ENCODE results near the gene NHSL2. TPM values are rescaled to one million over a fixed set of nuclear protein-coding genes. Genes with fewer than 3 reads are reported as not detected.
A peak's percentile ranks its signal among the peaks of the same experiment; 100 is the strongest.

Gene NHSL2
- total RNA-seq, 4 donors from 2014 or later, result 10.4 to 35.8 (median 13.9) TPM

DNA sequence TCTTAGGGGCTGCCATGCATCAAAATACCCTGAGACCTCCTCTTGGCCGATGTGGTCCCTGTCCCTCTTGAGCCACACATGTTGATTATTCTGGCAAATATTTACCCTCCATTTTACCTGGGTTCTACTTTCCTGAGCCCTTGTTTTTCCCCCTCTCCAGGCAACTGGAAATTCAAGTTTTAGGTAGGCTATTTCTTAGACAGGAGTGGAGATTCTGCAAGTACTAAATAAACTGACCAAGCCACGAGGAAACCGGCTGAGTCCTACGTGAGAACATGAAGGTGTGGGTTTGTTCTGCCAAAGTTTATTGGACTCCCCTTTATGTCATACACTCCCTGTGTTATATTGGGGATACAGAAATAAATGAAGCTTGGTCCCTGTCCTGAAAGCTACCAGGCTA lies 133.0 kb downstream of the NHSL2 start:
- TF ChIP-seq, protein P1, sequence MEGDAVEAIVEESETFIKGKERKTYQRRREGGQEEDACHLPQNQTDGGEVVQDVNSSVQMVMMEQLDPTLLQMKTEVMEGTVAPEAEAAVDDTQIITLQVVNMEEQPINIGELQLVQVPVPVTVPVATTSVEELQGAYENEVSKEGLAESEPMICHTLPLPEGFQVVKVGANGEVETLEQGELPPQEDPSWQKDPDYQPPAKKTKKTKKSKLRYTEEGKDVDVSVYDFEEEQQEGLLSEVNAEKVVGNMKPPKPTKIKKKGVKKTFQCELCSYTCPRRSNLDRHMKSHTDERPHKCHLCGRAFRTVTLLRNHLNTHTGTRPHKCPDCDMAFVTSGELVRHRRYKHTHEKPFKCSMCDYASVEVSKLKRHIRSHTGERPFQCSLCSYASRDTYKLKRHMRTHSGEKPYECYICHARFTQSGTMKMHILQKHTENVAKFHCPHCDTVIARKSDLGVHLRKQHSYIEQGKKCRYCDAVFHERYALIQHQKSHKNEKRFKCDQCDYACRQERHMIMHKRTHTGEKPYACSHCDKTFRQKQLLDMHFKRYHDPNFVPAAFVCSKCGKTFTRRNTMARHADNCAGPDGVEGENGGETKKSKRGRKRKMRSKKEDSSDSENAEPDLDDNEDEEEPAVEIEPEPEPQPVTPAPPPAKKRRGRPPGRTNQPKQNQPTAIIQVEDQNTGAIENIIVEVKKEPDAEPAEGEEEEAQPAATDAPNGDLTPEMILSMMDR (IDR thresholded peaks at IDR 0.05), result no peak
- TF ChIP-seq POLR2AphosphoS5 (IDR thresholded peaks at IDR 0.05), result no peak
- no peak for ATAC-seq
- 38 to 75% methylated on average over 3 to 4 of the region's 4 CpGs for WGBS, 2 donors (ENCODE audit: low coverage in 1 of 2)
- no peaks in the 10 kb centered on the region for H3K36me3 ChIP-seq
- peak overlapping the region; percentile 15 to 89 (median 84) for H3K27ac ChIP-seq
- peaks cover 8 to 65% (median 10%) of the 10 kb centered on the region in 3 donors for H3K4me1 ChIP-seq
- H3K27me3 ChIP-seq, result no peaks in the 10 kb centered on the region
- no peaks in the 10 kb centered on the region for H3K9me3 ChIP-seq
- H3K4me3 ChIP-seq, result no peak overlapping the region

DNA sequence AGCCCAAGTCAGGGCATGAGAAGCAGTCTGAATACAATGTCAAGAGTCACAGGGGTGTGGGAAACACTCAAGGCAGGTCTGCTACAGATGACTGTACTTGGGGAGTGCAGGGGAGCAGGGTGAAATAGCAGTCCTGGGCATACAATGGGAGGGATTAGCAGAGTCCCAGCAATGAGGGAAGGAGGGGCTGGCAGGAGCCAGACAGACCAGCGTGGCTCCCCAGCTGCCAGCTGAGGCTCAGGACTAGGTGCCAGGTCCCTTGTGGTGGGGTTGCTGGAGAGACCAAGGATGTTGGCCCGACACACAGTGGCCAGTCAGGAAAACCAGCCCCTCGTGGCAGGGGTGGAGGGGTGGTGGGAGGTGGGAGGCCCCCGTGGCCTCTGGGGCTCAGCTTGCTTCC lies 134.5 kb downstream of the NHSL2 start:
- no peaks in the 10 kb centered on the region for H3K36me3 ChIP-seq
- peaks cover 8 to 74% (median 10%) of the 10 kb centered on the region in 3 donors for H3K4me1 ChIP-seq
- TF ChIP-seq POLR2AphosphoS5 (IDR thresholded peaks at IDR 0.05) (no peak), POLR2A (IDR thresholded peaks at IDR 0.05) (no peak), EP300 (IDR thresholded peaks at IDR 0.05) (no peak)
- TF ChIP-seq, protein P1 (IDR thresholded peaks at IDR 0.05), result no peak
- ATAC-seq, result no peak
- no peak overlapping the region for H3K4me3 ChIP-seq
- WGBS, 2 donors (ENCODE audit: low coverage in 1 of 2), result no CpG with 5 or more reads among the region's 4 CpGs
- peak overlapping the region; percentile 87 to 100 (median 90) for H3K27ac ChIP-seq
- no peaks in the 10 kb centered on the region for H3K9me3 ChIP-seq
- no peaks in the 10 kb centered on the region for H3K27me3 ChIP-seq

DNA sequence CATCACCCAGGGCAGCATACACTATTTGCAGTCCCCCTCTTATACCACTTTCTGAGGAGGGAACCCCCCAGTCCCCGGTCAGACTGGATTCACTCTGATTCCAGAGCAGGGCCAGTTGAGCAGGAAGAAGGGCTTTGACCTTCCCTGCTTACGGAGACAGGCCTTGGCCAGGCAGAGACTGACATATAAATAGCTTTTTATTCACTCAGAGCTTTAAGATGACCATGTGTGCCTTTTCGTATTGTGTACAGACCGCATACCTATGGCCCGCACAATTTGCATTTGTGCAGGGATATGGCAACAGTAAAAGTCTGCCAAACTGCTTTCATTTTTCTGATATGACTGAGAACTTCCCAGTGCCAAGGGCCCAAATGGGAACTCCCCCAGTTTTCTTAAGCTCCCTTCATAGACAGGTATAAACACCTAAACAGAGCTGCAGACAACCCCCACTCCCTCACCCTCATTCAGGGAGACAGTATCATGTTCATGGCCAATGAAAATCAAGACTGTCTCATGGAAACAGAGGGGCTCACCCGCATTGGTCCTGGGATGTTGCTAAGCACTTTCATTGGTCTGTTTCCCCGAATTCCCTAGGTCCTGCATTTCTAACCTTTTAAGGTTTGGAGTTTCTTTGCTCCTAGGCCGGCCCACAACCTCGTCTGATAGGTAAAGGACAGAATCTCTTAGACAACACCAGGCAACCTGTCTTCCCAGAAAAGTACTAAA lies 135.1 kb downstream of the NHSL2 start:
- H3K36me3 ChIP-seq, result no peaks in the 10 kb centered on the region
- no peak overlapping the region for H3K4me3 ChIP-seq
- H3K4me1 ChIP-seq, result peaks cover 8 to 73% (median 10%) of the 10 kb centered on the region in 3 donors
- TF ChIP-seq POLR2AphosphoS5 (IDR thresholded peaks at IDR 0.05), result no peak
- TF ChIP-seq POLR2A (IDR thresholded peaks at IDR 0.05), result no peak
- TF ChIP-seq EP300 (IDR thresholded peaks at IDR 0.05), result no peak
- TF ChIP-seq, protein P1 (IDR thresholded peaks at IDR 0.05), result no peak
- 41 to 60% methylated on average over 3 to 8 of the region's 9 CpGs for WGBS, 2 donors (ENCODE audit: low coverage in 1 of 2)
- peak overlapping the region; percentile 87 to 100 (median 90) for H3K27ac ChIP-seq
- no peaks in the 10 kb centered on the region for H3K27me3 ChIP-seq
- peak; percentile 71 for ATAC-seq
- H3K9me3 ChIP-seq, result no peaks in the 10 kb centered on the region

DNA sequence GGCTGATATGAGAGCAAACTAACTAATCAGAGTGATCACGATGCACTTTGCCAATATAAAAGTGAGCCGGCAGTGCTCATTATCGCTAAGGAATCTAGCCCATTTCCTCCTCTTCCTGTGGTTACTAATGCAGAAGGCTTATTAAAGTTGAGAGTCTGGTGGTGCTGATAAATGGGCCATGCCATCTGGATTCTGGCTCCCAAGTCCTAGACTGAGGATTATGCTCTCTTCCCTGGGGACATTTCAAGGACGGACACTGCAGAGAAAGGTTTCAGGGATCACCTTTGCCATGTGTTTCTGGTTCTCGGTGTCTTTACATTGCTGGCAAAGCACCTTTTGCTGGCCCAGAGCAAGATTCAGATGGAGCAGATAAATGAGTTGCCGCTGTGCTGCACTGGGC lies 135.8 kb downstream of the NHSL2 start:
- Histone ChIP-seq H3K9me3 (no peaks in the 10 kb centered on the region), H3K4me1 (peaks cover 8 to 66% (median 10%) of the 10 kb centered on the region in 3 donors), H3K4me3 (no peak overlapping the region), H3K27ac (peak overlapping the region; percentile 87 to 100 (median 90)), H3K36me3 (no peaks in the 10 kb centered on the region), H3K27me3 (no peaks in the 10 kb centered on the region)
- 54% methylated on average over 5 of the region's 6 CpGs; no CpG with 5 or more reads in 1 of the 2 donors for WGBS, 2 donors (ENCODE audit: low coverage in 1 of 2)
- TF ChIP-seq EP300 (IDR thresholded peaks at IDR 0.05) (no peak), POLR2AphosphoS5 (IDR thresholded peaks at IDR 0.05) (no peak), POLR2A (IDR thresholded peaks at IDR 0.05) (no peak)
- TF ChIP-seq, protein P1 (IDR thresholded peaks at IDR 0.05), result no peak
- ATAC-seq, result no peak

Data from gastroesophageal sphincter (tissue), 4 donors.